DMS53 (cell line): ENCODE results near the gene ZBTB20.

Experiments used
- DNase-seq: peaks from one replicate; lab custom pipeline; 2025; lab: John Stamatoyannopoulos, UW

Gene ZBTB20

DNA sequence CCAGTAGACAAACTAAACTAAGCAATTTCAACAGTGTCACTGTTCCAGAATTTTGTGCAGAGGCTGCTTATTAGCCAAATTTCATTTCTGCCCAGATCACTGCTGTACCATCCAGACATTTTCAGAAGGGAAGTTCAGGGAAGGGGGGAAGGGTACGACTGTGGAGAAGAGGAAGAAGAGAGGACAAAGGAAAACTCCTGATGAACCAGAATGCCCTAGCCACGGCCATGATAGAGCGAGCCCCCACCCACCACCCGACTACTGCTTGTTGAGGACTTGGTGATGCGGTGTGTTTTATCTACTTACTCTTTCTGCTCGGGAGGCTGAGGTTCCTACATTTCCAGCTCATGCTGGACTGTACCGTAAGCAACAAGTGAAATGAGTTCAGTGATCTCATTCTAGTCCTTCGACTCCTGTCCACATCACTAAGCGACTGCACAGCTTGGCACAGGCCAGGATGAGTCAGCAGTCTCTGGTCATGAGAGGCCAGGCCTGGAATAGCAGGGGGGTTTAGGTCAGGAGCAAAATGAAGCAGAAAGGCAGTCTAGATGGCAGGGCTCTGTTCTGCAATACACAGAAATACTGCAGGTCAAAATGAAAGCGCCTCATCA is 522.4 kb downstream of the ZBTB20 start:
- peak; percentile 95 for DNase-seq

- DNase-seq: peak; percentile 60
These were observed 523.0 kb downstream of the ZBTB20 start for GRCh38 chr3:114624047-114624445.

GRCh38 chr3:114623420-114624046 is 523.6 kb downstream of the ZBTB20 start:
- peak; percentile 66 for DNase-seq

DNA sequence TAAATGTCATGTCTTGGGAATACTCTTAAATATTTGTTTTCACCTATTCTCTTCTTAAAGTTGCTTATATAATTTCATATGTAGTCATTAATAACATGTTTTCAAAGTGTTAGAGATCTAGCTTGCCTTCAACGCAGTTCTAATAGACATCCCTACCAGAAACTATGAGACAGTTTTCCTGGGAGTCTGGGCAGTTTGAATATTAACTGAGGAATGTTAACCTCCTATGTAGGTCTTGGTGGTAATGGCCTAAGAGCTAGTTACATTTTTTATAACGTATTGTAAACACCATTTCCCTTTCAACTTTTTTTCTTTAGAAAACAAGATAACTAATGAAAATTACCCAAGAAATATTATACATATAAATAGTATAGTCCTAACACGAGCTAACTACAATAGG is 525.1 kb downstream of the ZBTB20 start:
- DNase-seq: no peak

DNA sequence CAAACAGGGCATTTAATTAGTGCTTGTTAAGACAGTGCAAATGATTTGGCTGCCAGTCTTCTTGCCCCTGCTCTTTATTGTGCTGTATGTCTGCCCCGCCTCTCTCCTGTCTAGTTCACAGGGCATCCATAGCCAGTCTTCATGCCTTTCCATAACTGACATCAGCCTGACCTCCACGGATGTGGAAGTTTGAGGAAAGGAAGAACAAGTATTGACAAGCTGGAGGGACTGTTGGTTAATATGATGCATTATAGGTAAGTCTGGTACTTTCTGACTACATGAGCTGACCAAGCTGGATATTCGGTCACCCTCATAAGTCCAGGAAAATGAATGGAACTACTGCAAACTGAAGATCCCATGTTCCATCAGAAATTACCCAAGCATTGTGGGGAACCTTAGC is 527.3 kb downstream of the ZBTB20 start:
- DNase-seq: no peak

DNA sequence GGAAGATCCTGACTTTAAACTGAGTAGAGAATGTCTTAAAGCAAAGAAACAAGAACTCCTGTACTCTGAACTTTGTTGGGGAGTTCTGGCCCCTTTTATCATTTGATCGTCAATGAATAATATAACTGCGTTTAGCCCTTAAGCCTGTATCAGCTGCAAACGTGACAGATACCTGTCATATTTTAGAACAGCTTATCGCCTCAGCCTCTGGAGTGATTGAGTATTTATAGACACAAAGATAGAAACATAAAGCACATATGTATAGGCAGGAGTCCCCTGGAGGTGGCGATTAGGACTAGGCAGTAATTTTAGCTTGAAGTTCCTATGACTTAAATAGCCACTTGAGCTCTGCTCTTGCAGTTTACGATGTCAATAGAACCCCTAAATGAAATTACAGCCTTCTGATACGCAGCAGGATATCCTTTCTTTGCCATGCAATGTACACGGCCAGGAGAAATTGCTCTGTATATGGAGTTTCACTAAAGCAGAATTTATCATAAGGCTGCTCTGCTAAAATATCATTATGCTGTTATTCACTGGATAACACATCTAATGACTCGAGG is 531.5 kb downstream of the ZBTB20 start:
- DNase-seq: no peak

DNA sequence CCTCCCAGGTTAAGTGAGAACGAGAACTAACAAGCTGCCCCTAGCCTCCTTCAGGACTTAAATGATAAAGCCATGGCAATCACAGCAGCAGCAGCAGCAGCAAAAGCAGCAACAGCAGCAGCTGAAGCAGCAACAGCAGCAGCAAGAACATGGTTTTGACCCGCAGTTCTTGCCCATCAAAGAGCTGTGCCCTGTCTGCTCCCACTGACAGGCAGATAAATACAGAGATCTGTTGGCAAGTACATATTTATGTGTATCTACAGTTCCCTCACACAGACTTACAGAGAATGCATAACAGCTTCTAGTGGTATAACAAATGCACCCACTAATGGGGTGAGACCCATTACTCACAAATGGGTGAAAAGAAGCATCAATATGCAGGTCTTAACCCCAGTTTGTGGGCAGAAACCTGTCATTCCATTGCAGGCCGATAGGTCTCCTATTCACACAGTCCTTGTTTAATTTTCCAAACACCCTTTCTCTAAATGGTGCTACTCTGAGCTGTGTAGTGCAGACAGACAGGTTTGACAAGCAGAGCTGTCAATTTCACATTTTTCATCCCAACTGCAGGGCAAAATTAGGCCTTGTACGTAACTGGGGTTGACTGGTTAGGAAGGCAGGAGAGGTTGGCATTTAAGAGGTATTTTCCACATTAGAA is 537.0 kb downstream of the ZBTB20 start:
- no peak for DNase-seq

GRCh38 chr3:114608293-114608692 is 538.8 kb downstream of the ZBTB20 start:
- no peak for DNase-seq

DNA sequence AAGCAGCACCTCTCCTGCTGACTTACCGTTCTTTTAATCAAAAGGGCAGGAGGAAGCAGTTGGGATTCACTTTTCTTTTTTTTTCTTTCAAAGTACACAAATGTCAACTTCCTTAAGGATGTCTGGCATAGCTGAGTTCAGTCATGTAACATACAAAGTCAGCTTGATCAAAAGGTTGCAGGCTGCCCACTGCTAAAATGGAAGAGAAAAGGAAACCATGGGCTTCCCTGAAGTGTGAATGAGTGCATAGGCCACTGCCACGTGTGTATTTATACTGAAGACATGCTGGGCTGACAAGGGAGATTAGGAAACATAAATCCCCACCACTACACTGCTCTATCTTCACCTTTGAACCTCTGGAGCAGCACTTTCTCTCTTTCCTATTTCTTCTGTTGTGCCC is 540.8 kb downstream of the ZBTB20 start:
- peak; percentile 2 for DNase-seq

GRCh38 chr3:114600571-114600970 is 546.5 kb downstream of the ZBTB20 start:
- no peak for DNase-seq

GRCh38 chr3:114597871-114598270 is 549.2 kb downstream of the ZBTB20 start:
- DNase-seq: no peak

DNA sequence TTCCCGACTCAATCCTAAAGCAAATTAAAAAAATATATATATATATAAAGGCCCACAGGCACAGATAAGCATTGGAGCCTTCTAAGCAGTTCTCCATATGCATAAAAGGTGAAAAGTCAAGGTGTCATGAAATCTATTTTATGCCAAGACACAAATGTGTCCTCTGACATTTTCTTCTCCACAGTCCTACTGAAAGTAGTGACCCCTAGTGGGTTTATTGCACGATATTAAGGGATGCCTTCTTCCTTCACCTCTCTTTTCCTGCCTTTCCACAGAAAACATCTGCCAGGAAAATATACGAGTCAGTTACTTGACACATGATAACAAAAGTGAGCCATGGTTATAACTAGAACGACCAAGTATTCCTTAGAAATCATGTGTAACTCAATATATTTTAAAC is 550.1 kb downstream of the ZBTB20 start:
- no peak for DNase-seq

DNA sequence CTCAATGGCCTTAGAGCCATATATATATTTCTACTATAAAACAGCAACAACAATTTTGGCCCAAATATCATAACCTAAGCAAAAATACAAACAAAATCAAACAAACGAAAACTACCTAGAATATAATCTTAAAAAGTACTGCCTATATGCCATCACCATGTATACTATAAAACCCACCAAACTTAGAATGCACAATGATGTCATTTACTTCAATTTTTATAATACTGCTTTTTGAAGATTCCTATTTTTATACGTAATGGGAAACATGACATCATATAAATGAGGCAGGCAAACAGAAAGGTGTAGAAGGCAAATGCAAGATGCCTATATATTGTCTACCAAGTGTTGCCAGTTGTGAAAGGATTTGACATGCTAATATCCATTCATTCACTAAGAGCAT is 550.9 kb downstream of the ZBTB20 start:
- DNase-seq: no peak

DNA sequence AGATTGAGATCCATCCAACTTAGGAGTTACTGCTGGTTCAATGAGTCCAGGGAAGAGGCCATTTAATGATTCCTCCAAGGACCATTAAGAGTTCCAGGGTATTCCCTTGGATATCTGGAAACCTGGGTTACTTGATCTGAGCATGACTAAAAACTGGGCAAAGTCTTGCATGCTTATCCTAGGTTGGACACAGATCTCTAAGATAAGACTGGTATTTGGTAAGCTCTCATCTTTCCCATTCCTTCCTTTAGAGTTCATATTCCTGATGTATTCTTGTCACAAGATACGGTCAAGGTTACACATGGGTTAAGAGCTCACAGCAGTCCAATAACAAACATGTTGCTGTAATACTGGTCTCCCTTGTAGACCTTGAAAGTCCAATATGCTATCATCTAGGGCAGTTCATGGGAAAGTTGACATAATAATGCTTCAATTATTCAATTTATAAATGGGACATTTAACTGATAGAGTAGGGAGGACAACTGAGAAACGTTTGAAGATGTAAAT is 551.5 kb downstream of the ZBTB20 start:
- no peak for DNase-seq

DNA sequence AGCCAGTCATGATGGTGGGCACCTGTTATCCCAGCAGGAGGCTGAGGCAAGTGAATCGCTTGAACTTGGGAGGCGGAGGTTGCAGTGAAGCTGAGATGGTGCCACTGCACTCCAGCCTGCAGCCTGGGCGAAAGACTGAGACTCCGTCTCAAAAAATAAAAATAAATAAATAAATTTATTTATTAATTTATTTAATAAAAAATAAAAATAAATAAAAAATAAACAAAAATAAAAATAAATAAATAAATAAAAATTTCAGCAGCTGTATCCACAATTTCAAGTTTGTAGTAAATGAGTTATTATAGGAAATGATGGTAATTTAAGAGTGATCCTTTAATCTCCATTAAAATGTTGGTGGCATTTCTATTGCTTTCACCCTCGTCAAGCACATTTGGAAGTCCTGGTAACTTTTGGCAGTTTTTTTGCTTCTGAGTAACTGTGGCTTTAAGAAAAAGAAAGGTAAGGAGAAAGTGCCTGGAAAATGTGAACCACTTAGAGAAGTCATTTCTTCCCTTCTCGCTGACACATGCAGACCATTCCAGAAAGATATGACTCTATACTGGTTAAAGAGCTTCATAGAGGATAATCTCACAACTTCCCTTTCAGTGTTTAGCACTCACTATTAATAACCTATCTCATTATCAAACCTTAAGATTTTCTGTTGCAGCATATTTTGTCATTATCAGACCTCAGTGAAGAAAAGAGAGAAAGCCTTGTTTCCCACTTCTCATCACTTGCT is 556.6 kb downstream of the ZBTB20 start:
- DNase-seq: no peak

GRCh38 chr3:114587986-114588385 is 559.1 kb downstream of the ZBTB20 start:
- no peak for DNase-seq

GRCh38 chr3:114586119-114586518 is 561.0 kb downstream of the ZBTB20 start:
- peak; percentile 56 for DNase-seq

DNA sequence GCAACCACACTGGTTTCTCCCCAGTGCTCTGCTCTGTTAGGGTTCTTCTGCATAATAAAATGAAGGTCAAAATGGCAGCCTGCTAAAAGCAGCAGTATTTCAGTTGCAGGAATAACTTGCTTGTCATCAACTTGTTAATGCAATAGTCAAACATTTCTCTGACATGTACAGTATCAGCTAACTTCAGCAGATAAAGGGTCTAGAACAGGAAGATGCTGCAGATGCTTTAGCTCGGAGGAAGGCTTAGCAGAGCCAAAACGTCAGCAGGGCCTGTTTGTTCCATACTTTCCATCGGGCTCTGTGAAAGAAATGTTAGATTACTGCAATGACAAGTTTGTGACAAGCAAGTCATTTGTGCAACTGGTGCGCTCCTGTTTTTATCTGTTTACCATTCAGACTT is 561.4 kb downstream of the ZBTB20 start:
- no peak for DNase-seq

DNA sequence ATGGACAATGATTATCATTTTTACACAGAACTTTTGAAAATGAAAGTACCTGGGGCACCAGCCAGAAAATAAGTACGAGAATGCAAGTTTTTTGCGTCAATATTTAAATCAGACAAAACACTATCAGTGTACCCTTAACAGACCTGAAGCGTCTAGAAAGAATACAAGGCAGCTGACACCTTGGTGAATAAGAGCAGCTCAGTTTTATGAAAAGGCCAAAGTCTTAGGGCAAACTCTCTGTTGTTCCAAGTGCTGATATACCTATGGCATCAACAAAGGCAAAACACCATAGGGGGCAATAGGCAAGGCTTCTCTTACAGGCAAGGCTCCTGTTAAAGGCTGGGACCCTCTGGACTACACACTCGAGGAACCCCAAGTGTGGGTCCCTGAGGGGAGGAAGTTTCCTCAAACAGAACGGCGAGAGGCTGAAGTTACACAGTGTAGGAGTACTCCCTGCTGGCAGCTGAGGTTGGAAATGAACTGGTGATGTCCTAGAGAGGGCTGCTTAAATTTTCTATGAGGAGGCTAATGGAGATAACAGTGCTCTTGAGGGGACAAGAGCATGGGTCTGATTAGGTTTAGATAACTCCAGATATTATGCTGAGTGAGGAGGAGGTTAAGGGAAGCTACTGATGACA is 562.2 kb downstream of the ZBTB20 start:
- no peak for DNase-seq

DNA sequence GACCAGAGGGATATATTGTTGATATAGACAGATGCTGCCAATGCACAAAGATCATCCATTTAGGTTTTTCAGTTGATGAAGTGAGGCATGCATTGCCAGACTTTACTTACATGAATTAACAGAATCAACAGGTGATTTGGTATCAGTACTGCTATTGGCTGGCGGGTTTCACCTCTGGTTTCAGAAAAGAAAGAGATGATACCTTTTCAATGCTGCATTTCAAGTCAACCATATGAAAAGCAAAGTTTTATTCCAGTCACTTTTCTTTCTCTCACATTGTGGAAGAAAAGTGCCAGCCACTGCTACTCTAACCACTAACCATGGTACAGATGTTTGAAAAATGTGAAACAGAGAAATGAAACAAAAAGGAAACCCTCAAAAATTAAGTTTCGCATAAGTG is 564.2 kb downstream of the ZBTB20 start:
- DNase-seq: no peak

DNA sequence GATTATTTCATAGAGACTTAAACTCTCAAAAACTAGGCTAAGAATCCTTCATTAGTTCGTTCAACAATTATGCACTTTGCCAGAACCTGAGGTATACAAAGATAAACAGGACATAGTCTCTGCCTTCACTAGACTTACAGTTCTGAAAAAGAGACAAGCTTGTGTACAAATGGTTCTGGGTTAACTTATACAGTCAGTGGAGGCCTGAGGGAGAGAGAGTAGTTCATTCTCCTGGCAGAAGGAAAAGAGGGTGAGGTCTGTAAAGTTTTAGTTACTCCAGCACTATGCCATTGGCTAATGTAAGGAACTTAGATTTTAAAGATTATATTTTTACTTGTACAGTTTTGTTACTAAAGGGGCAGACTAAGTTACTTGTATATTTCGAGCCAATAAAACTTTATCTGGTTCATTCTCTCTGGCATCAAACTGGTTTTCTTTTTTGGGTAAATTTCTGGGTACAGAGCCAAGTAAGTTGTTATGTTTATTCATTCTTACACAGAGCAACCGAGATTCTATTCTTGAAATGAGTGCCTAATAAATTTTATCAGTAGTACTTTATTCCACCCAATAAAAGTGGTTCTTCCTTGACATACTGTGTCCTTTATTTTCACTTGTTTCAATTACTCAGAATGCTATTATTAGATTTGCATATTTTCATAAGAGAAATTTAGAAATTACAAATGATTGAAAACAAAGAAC is 574.6 kb downstream of the ZBTB20 start:
- no peak for DNase-seq
